ENCODE measurements around the gene PADI3. TPM values are rescaled to one million over a fixed set of nuclear protein-coding genes. Genes with fewer than 3 reads are reported as not detected.

PADI3 gene
- total RNA-seq, 4 donors from 2014 or later = 0.23 to 2.1 TPM; not detected in 2

DNA sequence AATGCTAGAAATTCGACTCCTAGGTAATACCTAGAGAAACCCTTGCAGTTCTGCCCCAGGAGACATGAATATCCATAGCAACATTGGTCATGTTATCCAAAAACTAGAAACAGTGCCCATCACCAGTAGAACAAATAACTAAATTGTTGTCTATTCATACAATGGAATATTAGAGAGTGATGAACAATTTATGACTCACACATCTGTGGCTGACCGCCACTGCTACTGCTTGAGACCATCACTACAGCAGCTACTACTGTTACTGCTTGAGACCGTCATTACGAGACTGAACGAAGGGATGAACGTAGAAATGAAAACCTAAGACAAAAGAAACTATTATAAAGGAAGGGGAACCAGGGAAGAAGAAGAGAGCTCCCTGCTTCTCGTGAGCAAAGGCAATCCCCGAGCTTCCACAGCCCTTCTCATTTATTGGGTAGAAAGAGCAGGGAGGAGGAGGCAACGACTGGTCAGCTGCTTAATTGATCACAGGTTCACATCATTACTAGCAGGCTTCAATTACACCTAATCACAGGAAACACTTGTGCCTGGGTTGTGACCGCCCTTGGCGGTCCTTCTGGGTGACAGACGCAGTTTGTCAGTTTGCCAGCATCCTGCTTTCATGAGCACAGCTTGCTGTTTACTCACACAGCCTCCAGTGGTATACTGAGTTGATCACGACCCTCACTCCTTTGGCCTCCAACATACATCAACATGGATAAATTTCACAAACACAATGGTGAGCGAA is 45.0 kb downstream of the PADI3 start:
- DNase-seq (ENCODE audit: low spot score in 2 of 2) = no peak
- intact Hi-C loops (cut with DNase I; ENCODE audit: low total_unique reads) = no loop called here
- H3K4me3 ChIP-seq (ENCODE audit: low read depth, poor library complexity, severe bottlenecking) = no peak overlapping the region
- WGBS, 2 donors = 53 to 55% methylated on average over 14 of the region's 14 CpGs
- no peak for TF ChIP-seq POLR2A (IDR thresholded peaks at IDR 0.05)

DNA sequence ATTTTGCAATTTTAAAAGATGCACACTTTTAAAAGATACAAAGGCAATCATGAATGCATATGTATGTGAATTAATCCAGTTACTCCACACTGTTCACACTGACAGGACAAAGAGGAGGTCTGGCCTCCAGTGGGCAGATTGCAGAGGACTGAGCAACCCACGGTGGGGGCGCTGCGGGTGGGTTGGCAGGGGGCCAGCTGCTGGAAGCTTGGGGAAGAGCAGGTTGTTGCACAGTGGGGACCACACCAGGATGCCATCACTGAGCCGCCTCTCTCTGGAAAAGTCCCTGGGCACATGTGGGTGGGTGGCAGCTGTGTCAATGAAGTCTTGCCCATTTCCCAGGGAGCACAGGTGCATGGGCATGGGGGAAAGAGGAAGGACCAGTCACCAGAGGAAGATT is 46.4 kb downstream of the PADI3 start:
- TF ChIP-seq POLR2A (IDR thresholded peaks at IDR 0.05) = no peak
- TF ChIP-seq, protein P1, sequence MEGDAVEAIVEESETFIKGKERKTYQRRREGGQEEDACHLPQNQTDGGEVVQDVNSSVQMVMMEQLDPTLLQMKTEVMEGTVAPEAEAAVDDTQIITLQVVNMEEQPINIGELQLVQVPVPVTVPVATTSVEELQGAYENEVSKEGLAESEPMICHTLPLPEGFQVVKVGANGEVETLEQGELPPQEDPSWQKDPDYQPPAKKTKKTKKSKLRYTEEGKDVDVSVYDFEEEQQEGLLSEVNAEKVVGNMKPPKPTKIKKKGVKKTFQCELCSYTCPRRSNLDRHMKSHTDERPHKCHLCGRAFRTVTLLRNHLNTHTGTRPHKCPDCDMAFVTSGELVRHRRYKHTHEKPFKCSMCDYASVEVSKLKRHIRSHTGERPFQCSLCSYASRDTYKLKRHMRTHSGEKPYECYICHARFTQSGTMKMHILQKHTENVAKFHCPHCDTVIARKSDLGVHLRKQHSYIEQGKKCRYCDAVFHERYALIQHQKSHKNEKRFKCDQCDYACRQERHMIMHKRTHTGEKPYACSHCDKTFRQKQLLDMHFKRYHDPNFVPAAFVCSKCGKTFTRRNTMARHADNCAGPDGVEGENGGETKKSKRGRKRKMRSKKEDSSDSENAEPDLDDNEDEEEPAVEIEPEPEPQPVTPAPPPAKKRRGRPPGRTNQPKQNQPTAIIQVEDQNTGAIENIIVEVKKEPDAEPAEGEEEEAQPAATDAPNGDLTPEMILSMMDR (IDR thresholded peaks at IDR 0.05) = no peak
- no peak overlapping the region for H3K4me3 ChIP-seq (ENCODE audit: low read depth, poor library complexity, severe bottlenecking)
- intact Hi-C loops (cut with DNase I; ENCODE audit: low total_unique reads) = no loop called here
- no peak for DNase-seq (ENCODE audit: low spot score in 2 of 2)
- WGBS, 2 donors = 61 to 70% methylated on average over 4 of the region's 4 CpGs

GRCh38 chr1:17296086-17296485 is 47.2 kb downstream of the PADI3 start:
- TF ChIP-seq, protein P1 (IDR thresholded peaks at IDR 0.05) = no peak
- TF ChIP-seq POLR2A (IDR thresholded peaks at IDR 0.05) = no peak
- intact Hi-C loops (cut with DNase I; ENCODE audit: low total_unique reads) = no loop called here
- H3K4me3 ChIP-seq (ENCODE audit: low read depth, poor library complexity, severe bottlenecking) = no peak overlapping the region
- DNase-seq (ENCODE audit: low spot score in 2 of 2) = no peak
- 78 to 86% methylated on average over 5 of the region's 5 CpGs for WGBS, 2 donors

DNA sequence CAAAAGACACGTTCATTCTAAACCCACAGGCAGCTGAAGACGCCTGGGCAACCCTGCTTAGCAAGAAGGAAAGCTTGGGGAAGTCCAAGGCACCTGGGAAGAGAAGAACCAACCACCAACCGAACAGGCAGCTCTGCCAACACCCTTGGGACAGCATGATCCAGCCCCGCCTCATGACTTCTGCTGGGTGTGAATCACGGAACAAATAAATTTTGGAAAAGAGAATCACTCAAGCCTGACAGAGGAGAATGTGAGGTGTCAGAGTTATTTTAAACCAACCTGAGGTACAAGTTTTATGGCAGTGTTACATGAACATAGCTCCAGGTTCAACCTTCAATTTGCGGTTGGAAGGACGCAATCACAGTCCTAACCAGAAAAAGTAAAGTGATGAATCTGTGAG is 49.1 kb downstream of the PADI3 start:
- H3K4me3 ChIP-seq (ENCODE audit: low read depth, poor library complexity, severe bottlenecking) = no peak overlapping the region
- DNase-seq (ENCODE audit: low spot score in 2 of 2) = peak in 1 of 2 donors; percentile 70
- TF ChIP-seq POLR2A (IDR thresholded peaks at IDR 0.05) = no peak
- TF ChIP-seq, protein P1 (IDR thresholded peaks at IDR 0.05) = no peak
- intact Hi-C loops (cut with DNase I; ENCODE audit: low total_unique reads) = no loop called here
- 35 to 47% methylated on average over 7 of the region's 7 CpGs for whole genome bisulfite sequencing, 2 donors

DNA sequence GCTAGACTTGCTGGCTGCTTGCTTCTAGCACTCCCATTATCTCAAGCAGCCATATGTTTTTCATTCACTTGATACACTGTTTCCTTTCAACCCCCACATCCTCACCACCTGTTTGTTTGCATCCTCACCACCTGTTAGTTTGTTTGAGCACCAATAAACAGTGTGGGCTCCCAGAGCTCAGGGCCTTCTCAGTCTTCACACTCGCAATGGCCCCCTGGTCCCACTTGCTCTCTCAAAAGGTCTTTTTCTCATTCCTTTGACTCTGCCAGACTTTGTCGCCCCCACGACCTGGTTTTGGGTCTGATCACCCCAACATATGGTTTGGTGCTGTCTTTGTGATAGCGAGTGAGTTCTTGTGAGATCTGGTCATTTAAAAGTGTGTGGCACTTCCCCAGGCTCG is 52.9 kb downstream of the PADI3 start:
- 88 to 90% methylated on average over 5 of the region's 5 CpGs for WGBS, 2 donors
- intact Hi-C loops (cut with DNase I; ENCODE audit: low total_unique reads) = no loop called here
- TF ChIP-seq, protein P1 (IDR thresholded peaks at IDR 0.05) = no peak
- no peak for TF ChIP-seq POLR2A (IDR thresholded peaks at IDR 0.05)
- no peak overlapping the region for H3K4me3 ChIP-seq (ENCODE audit: low read depth, poor library complexity, severe bottlenecking)
- no peak for DNase-seq (ENCODE audit: low spot score in 2 of 2)

DNA sequence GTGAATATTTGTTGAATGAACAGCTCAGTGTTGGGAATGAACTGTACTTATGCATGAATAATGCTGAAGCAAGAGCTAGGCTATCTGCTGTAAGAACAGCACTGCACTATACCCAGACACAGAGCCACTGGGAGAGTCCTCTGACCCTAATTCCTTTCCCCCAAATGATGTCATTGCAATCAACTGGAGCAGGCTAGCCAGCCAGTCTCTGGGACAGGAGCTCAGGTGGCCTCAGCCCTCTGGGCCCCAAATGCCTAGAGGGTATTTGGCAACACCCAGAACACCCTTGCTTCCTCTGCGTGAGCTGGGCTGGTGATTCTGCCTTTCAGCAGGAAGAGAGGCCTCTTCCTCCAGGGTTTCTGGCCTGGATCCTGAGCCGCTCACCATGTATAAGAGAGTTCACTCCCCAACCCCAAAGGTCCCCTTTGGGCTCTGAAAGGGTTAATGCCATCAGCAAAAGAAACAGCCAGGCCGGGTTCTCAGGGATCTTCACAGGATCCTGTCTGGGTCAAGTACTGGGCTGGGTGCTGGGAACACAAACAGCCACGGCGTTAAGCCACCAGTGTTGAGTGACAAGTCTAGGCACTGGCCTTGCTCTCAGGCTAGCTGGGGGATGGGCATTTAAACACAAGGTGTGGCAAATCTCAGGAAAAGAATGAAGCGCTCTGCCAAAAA is 55.4 kb downstream of the PADI3 start:
- no peak for TF ChIP-seq POLR2A (IDR thresholded peaks at IDR 0.05)
- intact Hi-C loops (cut with DNase I; ENCODE audit: low total_unique reads) = no loop called here
- DNase-seq (ENCODE audit: low spot score in 2 of 2) = peak in 1 of 2 donors; percentile 67
- no peak overlapping the region for H3K4me3 ChIP-seq (ENCODE audit: low read depth, poor library complexity, severe bottlenecking)
- 12 to 25% methylated on average over 6 of the region's 6 CpGs for WGBS, 2 donors
